GM12878 (cell line): ENCODE data around the gene AEBP1. TPM values are rescaled to one million over a fixed set of nuclear protein-coding genes. Genes with fewer than 3 reads are reported as not detected.

Experiments used
- ATAC-seq: fragments of 200-7000 bp; cut with Tn5 transposase; 3 replicates; pipeline ENCODE4 v1.9.1; 2020; ENCODE audit warnings: mild to moderate bottlenecking, moderate library complexity
- BruUV-seq: library from RNA; stranded (reverse); fragments of 400-500 nt; replicated peaks from 2 replicates; lab custom pipeline; 2021; lab: Mats Ljungman, UMichigan
- CTCF ChIA-PET: fragments of 300-600 bp; sonication (Branson Sonifier 250); formaldehyde crosslinking; extraction: SDS; loops from one replicate; lab custom pipeline; 2021; ENCODE audit warnings: inconsistent platforms; lab: Yijun Ruan, JAX
- POLR2A ChIA-PET: fragments of 350-600 bp; formaldehyde crosslinking; extraction: SDS; loops from one replicate; lab custom pipeline; 2021; ENCODE audit warnings: inconsistent platforms; lab: Charles Lee
- RAD21 ChIA-PET: fragments of 300-600 bp; sonication (Branson Sonifier 250); formaldehyde crosslinking; loops from one replicate; lab custom pipeline; 2023; ENCODE audit warnings: antibody characterized with exemption; ENCODE audit not compliant: unreplicated experiment; lab: Charles Lee
- SMC1A ChIA-PET: fragments of 300-600 bp; sonication (Branson Sonifier 250); formaldehyde crosslinking; loops from one replicate; lab custom pipeline; 2023; ENCODE audit not compliant: unreplicated experiment, uncharacterized antibody; lab: Charles Lee
- DNase-seq: peaks from one replicate; pipeline ENCODE4 v3.0.0-alpha.2; 2011; ENCODE audit warnings: low read depth, low spot score
- FAIRE-seq: peaks from 3 replicates; lab custom pipeline; 2011; peaks lifted over from hg19 to GRCh38; lab: Jason Lieb, UNC
- H2AFZ ChIP-seq: 2 replicates; pipeline ENCODE4 v1.6.0; 2011; ENCODE audit warnings: low read depth, low read length, control low read depth; ENCODE audit not compliant: control insufficient read depth
- H3K27ac ChIP-seq: 2 replicates; pipeline ENCODE4 v1.5.1; 2011; ENCODE audit warnings: control low read depth; ENCODE audit not compliant: control insufficient read depth, insufficient read depth
- H3K27me3 ChIP-seq, 2 experiments: replicated peaks in 1 of 2; 2 replicates each; pipeline versions ENCODE4 v1.6.0 to v1.6.1; 2011; ENCODE audit warnings: low read length in 1 of 2; ENCODE audit not compliant: control insufficient read depth in 2 of 2, insufficient read depth in 2 of 2
- H3K36me3 ChIP-seq, 2 experiments: 2 replicates each; pipeline ENCODE4 v1.5.1; 2011; ENCODE audit warnings: low read length in 1 of 2; ENCODE audit not compliant: control insufficient read depth in 2 of 2, insufficient read depth in 2 of 2
- H3K4me1 ChIP-seq: 2 replicates; pipeline ENCODE4 v1.6.1; 2011; ENCODE audit warnings: mild to moderate bottlenecking, low read length, moderate library complexity, mixed read lengths; ENCODE audit not compliant: control insufficient read depth, insufficient read depth
- H3K4me2 ChIP-seq: 2 replicates; pipeline ENCODE4 v1.6.0; 2011; ENCODE audit warnings: control low read depth; ENCODE audit not compliant: control insufficient read depth, insufficient read depth
- H3K4me3 ChIP-seq: fragments of 200-600 bp; sonication (generic); 2 replicates; pipeline ENCODE4 v1.5.1; 2016
- H3K79me2 ChIP-seq: 2 replicates; pipeline ENCODE4 v1.6.0; 2011; ENCODE audit warnings: low read length; ENCODE audit not compliant: control insufficient read depth, insufficient read depth
- H3K9ac ChIP-seq: 2 replicates; pipeline ENCODE4 v1.8.0; 2011; ENCODE audit warnings: low read length, control low read depth, mixed read lengths; ENCODE audit not compliant: control insufficient read depth, insufficient read depth
- H3K9me3 ChIP-seq: replicated peaks from 3 replicates; pipeline ENCODE4 v1.5.1; 2011; ENCODE audit warnings: mild to moderate bottlenecking, low read length; ENCODE audit not compliant: control insufficient read depth, insufficient read depth
- H4K20me1 ChIP-seq: 2 replicates; pipeline ENCODE4 v1.6.0; 2011; ENCODE audit not compliant: control insufficient read depth, insufficient read depth
- ESRRA ChIP-seq: IDR thresholded peaks from 2 replicates; pipeline ENCODE4 v1.6.1; 2012; ENCODE audit warnings: mild to moderate bottlenecking, low read length, improper control_type of control experiment
- HDAC2 ChIP-seq: fragments of 200-600 bp; sonication (generic); IDR thresholded peaks from 2 replicates; pipeline ENCODE4 v1.6.1; 2017
- IRF3 ChIP-seq: fragments of 450-650 bp; IDR thresholded peaks from 2 replicates; pipeline ENCODE4 v1.6.1; 2014; ENCODE audit warnings: mild to moderate bottlenecking
- MEF2A ChIP-seq: IDR thresholded peaks from 2 replicates; pipeline ENCODE4 v1.6.1; 2011; ENCODE audit warnings: low read depth, mild to moderate bottlenecking, low read length, moderate library complexity; ENCODE audit not compliant: insufficient read depth
- STAT1 ChIP-seq: fragments of 450-650 bp; conservative IDR thresholded peaks from 2 replicates; pipeline ENCODE4 v1.6.1; 2014; ENCODE audit warnings: antibody characterized with exemption, mild to moderate bottlenecking
- TARDBP ChIP-seq: IDR thresholded peaks from 2 replicates; pipeline ENCODE4 v1.6.1; 2016; ENCODE audit warnings: borderline replicate concordance
- WGBS: methylation state at CpG from one replicate; pipeline ENCODE4 v1.1.6; 2016; ENCODE audit warnings: low lambda C conversion rate; ENCODE audit not compliant: insufficient replicate concordance, insufficient coverage; ENCODE audit errors: missing lambda C conversion rate; 5-methylcytosine and 5-hydroxymethylcytosine counted together
- in situ Hi-C: fragments of 300-500 bp; cut with MboI; formaldehyde crosslinking; loops from 9 replicates; pipeline ENCODE4 v1.14.3; 2018; ENCODE audit warnings: mixed read lengths
- intact Hi-C: fragments of 100-400 bp; cut with micrococcal nuclease; formaldehyde crosslinking; loops from one replicate; pipeline ENCODE4 v1.14.2; 2022; ENCODE audit not compliant: unreplicated experiment
- polyA plus RNA-seq, 11 experiments: library from polyadenylated mRNA; depleted of rRNA in 4 of 11; unstranded in 6 of 11; stranded (reverse) in 5 of 11; fragments of >200 nt; fragmentation: Nextera tagmentation in 4 of 11; fragmentation: Illumina TruSeq in 1 of 11; extraction: Ambion mirVana in 4 of 11; extraction: Trizol in 1 of 11; gene quantifications; 1 replicate in 1 of 11; 2 replicates in 10 of 11; pipeline versions ENCODE4 v1.2.1 to v1.2.3, GENCODE V29; 2011 to 2016; ENCODE audit warnings: inconsistent platforms in 2 of 11, missing spikeins in 2 of 11, low read depth in 1 of 11
- total RNA-seq, 4 experiments: library from RNA; depleted of rRNA in 3 of 4; stranded (reverse); fragments of >200 nt in 3 of 4; fragmentation: Illumina TruSeq in 1 of 4; extraction: Trizol in 1 of 4; gene quantifications; 2 replicates each; pipeline versions ENCODE4 v1.2.1 to v1.2.3, GENCODE V29; 2013 to 2021
- TF ChIP-seq, protein P1 (sequence below): fragments of 450-650 bp; IDR thresholded peaks from 2 replicates; pipeline ENCODE4 v1.6.1; 2017; ENCODE audit warnings: low read depth, mild to moderate bottlenecking, moderate library complexity

Gene AEBP1
- total and polyA plus RNA-seq, 10 of the 15 experiments (the other 5 are each of a cell fraction or from before 2014, with no cell fraction given), result 0.06 to 0.23 (median 0.11) TPM; not detected in 5

DNA sequence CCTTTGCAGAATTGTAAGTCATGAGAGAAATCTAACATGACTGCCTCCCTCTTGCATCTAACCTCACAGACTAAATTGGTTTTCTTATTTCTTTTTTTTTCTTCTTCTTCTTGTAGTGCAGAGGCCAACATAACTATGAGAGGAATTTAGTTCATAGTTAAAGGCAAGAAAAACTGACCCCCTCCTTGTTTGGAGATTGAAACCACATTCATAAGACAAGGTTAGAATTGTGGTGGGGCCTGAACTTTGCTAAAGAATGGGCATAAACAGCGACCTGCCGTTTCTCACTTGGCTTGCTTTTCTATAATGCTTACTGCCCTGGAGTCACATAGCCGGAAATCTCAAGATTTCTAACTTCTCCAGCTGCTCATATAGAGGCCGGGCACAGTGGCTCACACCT, 19.4 kb upstream of the AEBP1 start:
- in situ Hi-C loops, result no loop called here

More for the DNA sequence above, 19.4 kb upstream of the AEBP1 start:
- TF ChIP-seq TARDBP, result no peak
- TF ChIP-seq ESRRA, result no peak
- TF ChIP-seq MEF2A, result no peak
- no peak for TF ChIP-seq STAT1
- no peak for TF ChIP-seq HDAC2
- TF ChIP-seq, protein P1, sequence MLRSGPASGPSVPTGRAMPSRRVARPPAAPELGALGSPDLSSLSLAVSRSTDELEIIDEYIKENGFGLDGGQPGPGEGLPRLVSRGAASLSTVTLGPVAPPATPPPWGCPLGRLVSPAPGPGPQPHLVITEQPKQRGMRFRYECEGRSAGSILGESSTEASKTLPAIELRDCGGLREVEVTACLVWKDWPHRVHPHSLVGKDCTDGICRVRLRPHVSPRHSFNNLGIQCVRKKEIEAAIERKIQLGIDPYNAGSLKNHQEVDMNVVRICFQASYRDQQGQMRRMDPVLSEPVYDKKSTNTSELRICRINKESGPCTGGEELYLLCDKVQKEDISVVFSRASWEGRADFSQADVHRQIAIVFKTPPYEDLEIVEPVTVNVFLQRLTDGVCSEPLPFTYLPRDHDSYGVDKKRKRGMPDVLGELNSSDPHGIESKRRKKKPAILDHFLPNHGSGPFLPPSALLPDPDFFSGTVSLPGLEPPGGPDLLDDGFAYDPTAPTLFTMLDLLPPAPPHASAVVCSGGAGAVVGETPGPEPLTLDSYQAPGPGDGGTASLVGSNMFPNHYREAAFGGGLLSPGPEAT, result no peak
- no peak for TF ChIP-seq IRF3
- WGBS, result 93% methylated on average over 4 of the region's 4 CpGs
- H3K36me3 ChIP-seq, result peaks cover 0 to 4% of the 10 kb centered on the region in 2 experiments; a peak in 2 of 4 replicates
- SMC1A ChIA-PET, result interaction anchor here (1.5 kb wide), 1 partner anchor 14 kb away, joined by 6 read pairs; no protein-coding TSS in a partner anchor
- intact Hi-C loops, result no loop called here
- H4K20me1 ChIP-seq, result no peaks in the 10 kb centered on the region
- no TSS peak for BruUV-seq
- H2AFZ ChIP-seq, result no peak overlapping the region
- no peaks in the 10 kb centered on the region for H3K27me3 ChIP-seq
- H3K9ac ChIP-seq, result no peak overlapping the region
- no peak for ATAC-seq
- RAD21 ChIA-PET, result no interaction called here
- peaks cover 12% of the 10 kb centered on the region for H3K4me1 ChIP-seq
- no peak for DNase-seq
- POLR2A ChIA-PET, result interaction anchor here (0.9 kb wide), 1 partner anchor 9 kb away, joined by 8 read pairs; no protein-coding TSS in a partner anchor
- FAIRE-seq, result no peak
- H3K27ac ChIP-seq, result no peak overlapping the region
- H3K4me3 ChIP-seq, result no peak overlapping the region
- CTCF ChIA-PET, result interaction anchor here (1.1 to 2.9 kb wide), 2 partner anchors 12 to 13 kb away, joined by 4 to 9 read pairs; no protein-coding TSS in a partner anchor
- H3K9me3 ChIP-seq, result no peaks in the 10 kb centered on the region
- no peak overlapping the region for H3K4me2 ChIP-seq
- H3K79me2 ChIP-seq, result peaks cover 22% of the 10 kb centered on the region
